Activated T-cell treated with anti-CD3 and anti-CD28 coated beads, Interleukin-2, amount 50 U/mL, for 72 hours (primary cell): ENCODE results near the gene RASAL2. TPM values are rescaled to one million over a fixed set of nuclear protein-coding genes. Genes with fewer than 3 reads are reported as not detected.
"Not testable (repeated sequence)": the region's sequence is repeated elsewhere in the genome, so short reads cannot be mapped to it uniquely, and the experiment has no call there.

Source experiments
- ATAC-seq, 2 donors: fragments of 150-1000 bp; cut with Tn5 transposase; replicated peaks in 1 of 2; 2 replicates each; pipeline ENCODE4 v1.10.0; 2021; ENCODE audit warnings: moderate library complexity in 2 of 2, mild to moderate bottlenecking in 1 of 2
- DNase-seq, 2 donors: peaks; one replicate each; pipeline ENCODE4 v3.0.0; 2021 to 2022; ENCODE audit warnings: mixed read lengths in 1 of 2
- H3K27ac Mint-ChIP-seq: one replicate; pipeline ENCODE4 v1.8.0; 2022; ENCODE audit warnings: mild to moderate bottlenecking, moderate library complexity, mixed read lengths
- H3K27me3 Mint-ChIP-seq: one replicate; pipeline ENCODE4 v1.8.0; 2022; ENCODE audit warnings: low read depth, mixed read lengths
- H3K36me3 Mint-ChIP-seq, 2 donors: one replicate each; pipeline ENCODE4 v1.8.0; 2022; ENCODE audit warnings: mixed read lengths in 2 of 2, mild to moderate bottlenecking in 1 of 2; ENCODE audit not compliant: insufficient read depth in 2 of 2
- H3K4me1 Mint-ChIP-seq: one replicate; pipeline ENCODE4 v1.8.0; 2022; ENCODE audit warnings: low read depth, mixed read lengths
- H3K4me3 Mint-ChIP-seq, 2 donors: one replicate each; pipeline ENCODE4 v1.8.0; 2022; ENCODE audit warnings: mild to moderate bottlenecking in 2 of 2, mixed read lengths in 2 of 2, moderate library complexity in 2 of 2
- H3K9me3 Mint-ChIP-seq, 2 donors: one replicate each; pipeline ENCODE4 v1.8.0; 2022; ENCODE audit warnings: mixed read lengths in 2 of 2
- total RNA-seq, 2 donors: library from RNA; stranded (reverse); gene quantifications; one replicate each; pipeline ENCODE4 v1.2.3, GENCODE V29; 2022

Gene RASAL2
- total RNA-seq, 2 donors from 2014 or later = 0.02 to 0.05 TPM

- H3K27me3 Mint-ChIP-seq = peaks cover 5% of the 10 kb centered on the region
- H3K9me3 Mint-ChIP-seq = no peaks in the 10 kb centered on the region
- H3K4me1 Mint-ChIP-seq = no peaks in the 10 kb centered on the region
- H3K36me3 Mint-ChIP-seq = no peaks in the 10 kb centered on the region
- DNase-seq = no peak
- H3K4me3 Mint-ChIP-seq = no peak overlapping the region
- no peak for ATAC-seq
- no peak overlapping the region for H3K27ac Mint-ChIP-seq
Measured at GRCh38 chr1:178311164-178311563, 217.3 kb downstream of the RASAL2 start.

DNA sequence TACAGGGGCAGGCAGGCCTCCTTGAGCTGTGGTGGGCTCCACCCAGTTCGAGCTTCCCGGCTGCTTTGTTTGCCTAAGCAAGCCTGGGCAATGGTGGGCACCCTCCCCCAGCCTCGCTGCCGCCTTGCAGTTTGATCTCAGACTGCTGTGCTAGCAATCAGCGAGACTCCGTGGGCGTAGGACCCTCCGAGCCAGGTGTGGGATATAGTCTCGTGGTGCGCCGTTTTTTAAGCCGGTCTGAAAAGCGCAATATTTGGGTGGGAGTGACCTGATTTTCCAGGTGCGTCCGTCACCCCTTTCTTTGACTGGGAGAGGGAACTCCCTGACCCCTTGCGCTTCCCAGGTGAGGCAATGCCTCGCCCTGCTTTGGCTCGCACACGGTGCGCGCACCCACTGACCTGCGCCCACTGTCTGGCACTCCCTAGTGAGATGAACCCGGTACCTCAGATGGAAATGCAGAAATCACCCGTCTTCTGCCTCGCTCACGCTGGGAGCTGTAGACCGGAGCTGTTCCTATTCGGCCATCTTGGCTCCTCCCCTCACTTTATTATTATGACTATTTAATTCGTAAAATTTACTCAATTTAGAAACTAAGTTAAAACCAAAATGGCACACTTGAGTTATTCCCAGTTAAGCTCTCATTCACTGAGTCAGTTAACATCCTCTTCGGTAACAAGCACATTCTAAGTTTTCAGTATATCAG, 226.5 kb downstream of the RASAL2 start:
- ATAC-seq = not testable (repeated sequence)

DNA sequence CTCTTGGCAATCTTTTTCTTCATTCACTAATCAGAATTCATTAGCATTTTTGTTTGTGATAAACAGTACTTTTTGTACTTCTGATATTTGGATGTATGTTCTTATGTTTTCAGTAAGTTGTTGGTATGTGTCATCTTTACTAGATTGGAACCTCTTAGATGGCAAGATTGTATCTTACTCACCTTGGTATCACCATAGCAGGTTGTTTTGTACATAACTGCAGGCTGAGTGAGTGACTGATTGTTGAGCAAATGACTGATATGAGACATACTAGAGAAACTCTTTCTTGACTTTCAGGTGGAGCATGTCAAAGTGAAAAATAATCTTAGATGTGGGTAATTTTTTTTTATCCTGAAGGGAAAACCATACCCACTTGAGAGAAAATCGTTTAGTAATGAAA, 229.2 kb downstream of the RASAL2 start:
- ATAC-seq (peak; percentile 54 to 81), DNase-seq (no peak)
- no peaks in the 10 kb centered on the region for H3K36me3 Mint-ChIP-seq
- H3K27ac Mint-ChIP-seq = no peak overlapping the region
- H3K9me3 Mint-ChIP-seq = no peaks in the 10 kb centered on the region
- peaks cover 10% of the 10 kb centered on the region for H3K27me3 Mint-ChIP-seq
- no peaks in the 10 kb centered on the region for H3K4me1 Mint-ChIP-seq
- H3K4me3 Mint-ChIP-seq = no peak overlapping the region

More for the DNA sequence above, 226.5 kb downstream of the RASAL2 start:
- not testable (repeated sequence) for H3K27ac Mint-ChIP-seq, H3K36me3 Mint-ChIP-seq, H3K27me3 Mint-ChIP-seq, DNase-seq, H3K4me1 Mint-ChIP-seq, H3K4me3 Mint-ChIP-seq, H3K9me3 Mint-ChIP-seq

GRCh38 chr1:178324003-178324402, 230.1 kb downstream of the RASAL2 start:
- ATAC-seq = no peak
- H3K4me1 Mint-ChIP-seq = no peaks in the 10 kb centered on the region
- DNase-seq = no peak
- H3K36me3 Mint-ChIP-seq = no peaks in the 10 kb centered on the region
- H3K27ac Mint-ChIP-seq = no peak overlapping the region
- H3K27me3 Mint-ChIP-seq = peaks cover 10% of the 10 kb centered on the region
- H3K9me3 Mint-ChIP-seq = no peaks in the 10 kb centered on the region
- H3K4me3 Mint-ChIP-seq = no peak overlapping the region

- DNase-seq (no peak), ATAC-seq (no peak)
- Mint-ChIP-seq H3K4me3 (no peak overlapping the region), H3K27ac (no peak overlapping the region), H3K27me3 (no peaks in the 10 kb centered on the region), H3K36me3 (no peaks in the 10 kb centered on the region), H3K4me1 (no peaks in the 10 kb centered on the region), H3K9me3 (no peaks in the 10 kb centered on the region)
Measured at GRCh38 chr1:178328728-178329127, 234.8 kb downstream of the RASAL2 start.

DNA sequence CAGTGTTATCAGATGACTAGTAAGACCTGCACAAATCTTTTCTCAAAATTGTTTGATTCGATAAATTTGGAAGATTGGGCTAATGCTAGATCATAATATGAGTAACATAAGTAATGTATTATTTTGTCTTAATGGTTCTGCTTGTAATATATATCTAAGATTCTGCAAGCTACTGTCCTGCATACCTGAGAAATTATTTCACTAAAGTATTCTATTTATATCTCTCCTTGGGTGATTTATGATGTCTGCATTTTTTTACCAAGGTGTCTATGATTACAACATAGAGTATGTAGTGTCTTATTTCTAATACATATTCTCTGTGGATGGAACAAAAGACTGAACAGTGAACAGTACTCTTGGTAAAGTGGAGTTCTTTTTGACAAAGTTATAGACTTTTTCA, 236.2 kb downstream of the RASAL2 start:
- no peak overlapping the region for H3K4me3 Mint-ChIP-seq
- H3K4me1 Mint-ChIP-seq = no peaks in the 10 kb centered on the region
- no peak for ATAC-seq
- no peak for DNase-seq
- no peaks in the 10 kb centered on the region for H3K36me3 Mint-ChIP-seq
- no peak overlapping the region for H3K27ac Mint-ChIP-seq
- no peaks in the 10 kb centered on the region for H3K27me3 Mint-ChIP-seq
- no peaks in the 10 kb centered on the region for H3K9me3 Mint-ChIP-seq

GRCh38 chr1:178330848-178331497, 237.1 kb downstream of the RASAL2 start:
- no peaks in the 10 kb centered on the region for H3K36me3 Mint-ChIP-seq
- no peaks in the 10 kb centered on the region for H3K4me1 Mint-ChIP-seq
- no peaks in the 10 kb centered on the region for H3K27me3 Mint-ChIP-seq
- H3K27ac Mint-ChIP-seq = no peak overlapping the region
- DNase-seq (no peak), ATAC-seq (no peak)
- H3K4me3 Mint-ChIP-seq = no peak overlapping the region
- no peaks in the 10 kb centered on the region for H3K9me3 Mint-ChIP-seq

DNA sequence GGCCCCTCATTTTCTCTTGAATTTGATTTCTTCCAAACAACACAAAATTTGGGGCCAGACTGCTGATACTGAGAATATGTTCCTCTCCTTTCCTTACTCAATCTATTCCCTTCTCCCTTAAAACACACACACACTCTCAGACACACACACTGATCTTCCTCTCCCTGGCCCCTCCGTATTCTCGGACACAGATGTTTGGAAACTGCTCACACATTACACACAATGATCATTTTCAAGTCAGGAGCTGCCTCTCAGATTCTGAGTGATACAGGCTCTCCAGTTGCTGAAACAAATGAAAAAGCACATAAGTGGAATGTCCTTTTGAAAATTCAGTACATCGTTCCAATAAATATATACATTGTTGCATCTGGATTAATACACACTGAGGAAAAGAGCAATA, 241.5 kb downstream of the RASAL2 start:
- ATAC-seq (no peak), DNase-seq (no peak)
- H3K4me3 Mint-ChIP-seq = no peak overlapping the region
- no peaks in the 10 kb centered on the region for H3K27me3 Mint-ChIP-seq
- H3K4me1 Mint-ChIP-seq = no peaks in the 10 kb centered on the region
- no peak overlapping the region for H3K27ac Mint-ChIP-seq
- no peaks in the 10 kb centered on the region for H3K36me3 Mint-ChIP-seq
- H3K9me3 Mint-ChIP-seq = no peaks in the 10 kb centered on the region

GRCh38 chr1:178337091-178337706, 243.3 kb downstream of the RASAL2 start:
- Mint-ChIP-seq H3K4me1 (no peaks in the 10 kb centered on the region), H3K27ac (no peak overlapping the region), H3K27me3 (no peaks in the 10 kb centered on the region), H3K36me3 (no peaks in the 10 kb centered on the region), H3K9me3 (no peaks in the 10 kb centered on the region), H3K4me3 (no peak overlapping the region)
- DNase-seq (no peak), ATAC-seq (no peak)

GRCh38 chr1:178339834-178340233, 245.9 kb downstream of the RASAL2 start:
- DNase-seq = no peak
- no peak for ATAC-seq
- Mint-ChIP-seq H3K36me3 (no peaks in the 10 kb centered on the region), H3K27me3 (no peaks in the 10 kb centered on the region), H3K4me3 (no peak overlapping the region), H3K27ac (no peak overlapping the region), H3K9me3 (no peaks in the 10 kb centered on the region), H3K4me1 (no peaks in the 10 kb centered on the region)

DNA sequence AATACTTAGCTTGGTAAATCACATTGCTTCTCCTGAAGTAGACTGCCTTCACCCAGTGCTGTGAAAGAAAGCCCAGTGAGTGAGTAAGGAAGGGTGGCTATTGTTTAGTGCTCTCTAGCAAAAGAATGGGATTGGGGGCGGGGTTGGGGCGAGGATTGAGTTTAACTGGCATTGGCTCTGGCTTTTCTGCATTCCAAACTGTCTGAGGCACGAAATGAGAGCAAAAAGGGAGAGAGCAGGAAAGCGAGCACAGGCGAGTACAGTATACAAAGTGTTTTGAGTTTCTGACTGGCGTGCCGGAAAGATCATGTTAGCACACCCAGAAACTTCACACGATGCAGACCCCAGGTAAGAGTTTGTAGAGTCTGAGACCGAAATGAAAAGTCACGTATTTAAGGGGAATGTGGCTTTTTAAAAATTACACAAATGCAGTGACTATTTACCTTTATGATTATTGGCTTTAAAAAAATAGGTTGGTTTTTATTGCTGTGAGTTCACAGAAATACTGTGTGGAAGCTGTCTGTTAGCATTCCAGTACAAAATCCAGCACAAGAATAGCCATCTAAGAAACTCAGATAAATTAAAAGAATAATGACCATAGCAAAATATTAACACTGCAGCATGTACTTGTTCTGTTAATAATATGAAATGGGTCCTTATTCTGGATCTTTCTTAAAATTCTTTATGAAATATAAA, 247.5 kb downstream of the RASAL2 start:
- Mint-ChIP-seq H3K4me1 (no peaks in the 10 kb centered on the region), H3K4me3 (no peak overlapping the region), H3K27ac (no peak overlapping the region), H3K9me3 (no peaks in the 10 kb centered on the region), H3K36me3 (no peaks in the 10 kb centered on the region), H3K27me3 (no peaks in the 10 kb centered on the region)
- DNase-seq = no peak
- ATAC-seq = no peak

DNA sequence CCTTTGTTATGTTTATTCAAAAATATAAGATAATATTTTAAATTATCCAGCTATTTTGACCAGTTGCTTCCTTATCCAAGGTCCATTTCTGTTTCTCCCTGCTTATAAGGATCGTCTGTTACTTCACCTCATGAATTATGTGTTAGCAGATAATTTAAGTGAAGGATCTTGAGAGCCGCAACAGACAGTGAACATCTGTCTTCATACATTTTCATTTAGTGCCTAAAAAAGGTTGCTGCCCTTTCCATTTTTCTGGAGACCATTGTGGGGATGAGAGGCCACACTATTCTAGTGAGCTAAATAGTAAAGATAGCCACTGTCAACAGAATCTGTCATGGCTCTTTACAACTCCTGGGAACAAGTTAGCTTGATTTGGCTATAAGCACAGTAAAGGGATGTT, 248.8 kb downstream of the RASAL2 start:
- Mint-ChIP-seq H3K36me3 (no peaks in the 10 kb centered on the region), H3K27ac (no peak overlapping the region), H3K4me3 (no peak overlapping the region), H3K27me3 (no peaks in the 10 kb centered on the region), H3K4me1 (no peaks in the 10 kb centered on the region), H3K9me3 (no peaks in the 10 kb centered on the region)
- DNase-seq = no peak
- ATAC-seq = no peak

DNA sequence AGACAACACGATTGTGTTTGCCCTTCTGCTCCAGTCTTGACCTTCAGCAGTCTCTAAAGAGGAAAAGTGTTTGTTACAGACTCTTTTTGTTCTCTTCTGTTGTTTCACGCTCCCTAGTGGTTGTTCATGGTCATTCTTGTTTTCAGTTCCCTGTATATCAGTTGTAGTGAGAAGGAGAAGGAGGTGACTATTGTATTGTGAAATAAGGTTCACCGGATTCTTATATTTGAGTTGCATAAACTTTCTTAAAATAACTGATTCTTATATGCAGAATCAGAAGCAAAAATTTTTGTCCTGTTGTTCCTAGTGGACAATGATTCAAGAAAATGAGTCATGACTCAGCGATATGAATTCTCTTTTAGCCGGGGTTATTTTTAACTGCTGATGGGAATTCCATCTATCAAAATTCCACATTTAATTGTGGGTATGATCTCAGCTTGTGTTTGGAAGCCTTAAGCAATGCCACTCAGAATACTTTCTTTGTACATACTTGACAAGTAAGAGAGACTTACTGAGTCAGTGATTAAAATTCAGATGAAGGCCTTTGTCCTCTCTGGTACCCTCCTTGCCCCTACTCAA, 250.7 kb downstream of the RASAL2 start:
- H3K36me3 Mint-ChIP-seq = no peaks in the 10 kb centered on the region
- H3K4me3 Mint-ChIP-seq = no peak overlapping the region
- no peak overlapping the region for H3K27ac Mint-ChIP-seq
- DNase-seq = no peak
- H3K9me3 Mint-ChIP-seq = no peaks in the 10 kb centered on the region
- ATAC-seq = no peak
- no peaks in the 10 kb centered on the region for H3K27me3 Mint-ChIP-seq
- no peaks in the 10 kb centered on the region for H3K4me1 Mint-ChIP-seq
